Liver (tissue), 9 donors: Measurements from ENCODE around the gene LRRC70. TPM values are rescaled to one million over a fixed set of nuclear protein-coding genes. Genes with fewer than 3 reads are reported as not detected.

ENCODE experiments used
- DNase-seq: peaks from one replicate; pipeline ENCODE4 v3.0.0-alpha.2; 2017; ENCODE audit warnings: low spot score
- H3K27ac ChIP-seq, 2 donors: one replicate each; pipeline ENCODE4 v1.7.0; 2013; ENCODE audit warnings: inconsistent platforms in 2 of 2, low read length in 2 of 2, control low read depth in 1 of 2, low read depth in 1 of 2, mild to moderate bottlenecking in 1 of 2
- H3K27me3 ChIP-seq, 4 donors: one replicate each; pipeline versions ENCODE4 v1.6.1 to v1.7.0; 2013; ENCODE audit warnings: low read length in 3 of 4, inconsistent platforms in 1 of 4, mild to moderate bottlenecking in 1 of 4, moderate library complexity in 1 of 4; ENCODE audit not compliant: control insufficient read depth in 4 of 4, insufficient read depth in 4 of 4
- H3K36me3 ChIP-seq, 4 donors: one replicate each; pipeline versions ENCODE4 v1.6.1 to v1.7.0; 2013; ENCODE audit warnings: low read length in 3 of 4, mild to moderate bottlenecking in 3 of 4, low read depth in 1 of 4, moderate library complexity in 1 of 4; ENCODE audit not compliant: control insufficient read depth in 4 of 4, insufficient read depth in 3 of 4
- H3K4me1 ChIP-seq, 4 donors: one replicate each; pipeline versions ENCODE4 v1.6.1 to v1.7.0; 2013; ENCODE audit warnings: low read length in 3 of 4, mild to moderate bottlenecking in 3 of 4, moderate library complexity in 1 of 4; ENCODE audit not compliant: control insufficient read depth in 4 of 4, insufficient read depth in 4 of 4
- H3K4me3 ChIP-seq, 3 donors: one replicate each; pipeline versions ENCODE4 v1.6.1 to v1.7.0; 2013; ENCODE audit warnings: low read length in 3 of 3, control low read depth in 1 of 3, low read depth in 1 of 3, mild to moderate bottlenecking in 1 of 3
- H3K9ac ChIP-seq, 2 donors: one replicate each; pipeline ENCODE4 v1.7.0; 2013; ENCODE audit warnings: low read length in 2 of 2, mild to moderate bottlenecking in 2 of 2, moderate library complexity in 2 of 2, control low read depth in 1 of 2, low read depth in 1 of 2
- H3K9me3 ChIP-seq, 4 donors: one replicate each; pipeline versions ENCODE4 v1.6.1 to v1.7.0; 2013; ENCODE audit warnings: low read length in 3 of 4; ENCODE audit not compliant: control insufficient read depth in 4 of 4
- EGR1 ChIP-seq, 2 donors: IDR thresholded peaks; 2 replicates each; pipeline ENCODE4 v1.6.1; 2016 to 2018; ENCODE audit warnings: antibody characterized with exemption in 2 of 2, low read depth in 2 of 2
- FOXA1 ChIP-seq: IDR thresholded peaks from 2 replicates; pipeline ENCODE4 v1.6.1; 2016; ENCODE audit warnings: antibody characterized with exemption
- GABPA ChIP-seq, 2 donors: IDR thresholded peaks in 1 of 2; conservative IDR thresholded peaks in 1 of 2; 2 replicates each; pipeline ENCODE4 v1.6.1; 2016; ENCODE audit warnings: antibody characterized with exemption in 2 of 2, mild to moderate bottlenecking in 1 of 2, moderate library complexity in 1 of 2
- HNF4A ChIP-seq, 2 donors: conservative IDR thresholded peaks; 2 replicates each; pipeline ENCODE4 v1.6.1; 2016; ENCODE audit warnings: antibody characterized with exemption in 2 of 2, mild to moderate bottlenecking in 2 of 2
- JUND ChIP-seq, 2 donors: IDR thresholded peaks; 2 replicates each; pipeline ENCODE4 v1.6.1; 2016; ENCODE audit warnings: antibody characterized with exemption in 2 of 2
- NR2F2 ChIP-seq: IDR thresholded peaks from 2 replicates; pipeline ENCODE4 v1.6.1; 2016; ENCODE audit warnings: antibody characterized with exemption
- RAD21 ChIP-seq, 2 donors: IDR thresholded peaks; 2 replicates each; pipeline ENCODE4 v1.6.1; 2016; ENCODE audit warnings: antibody characterized with exemption in 2 of 2, mild to moderate bottlenecking in 2 of 2
- RXRA ChIP-seq, 2 donors: IDR thresholded peaks; 2 replicates each; pipeline ENCODE4 v1.6.1; 2017 to 2018; ENCODE audit warnings: antibody characterized with exemption in 2 of 2, mild to moderate bottlenecking in 1 of 2
- YY1 ChIP-seq: IDR thresholded peaks from 2 replicates; pipeline ENCODE4 v1.6.1; 2016; ENCODE audit warnings: antibody characterized with exemption, mild to moderate bottlenecking
- WGBS: extraction: QIAGEN DNeasy Blood & Tissue Kit; methylation state at CpG from one replicate; pipeline ENCODE4 v1.1.7; 2013; 5-methylcytosine and 5-hydroxymethylcytosine counted together
- polyA plus RNA-seq, 2 donors: library from polyadenylated mRNA; stranded (reverse) in 1 of 2; unstranded in 1 of 2; fragments of 200-250 nt in 1 of 2; fragments of >200 nt in 1 of 2; fragmentation: Nextera tagmentation in 1 of 2; extraction: Ambion mirVana in 1 of 2; gene quantifications; one replicate each; pipeline versions ENCODE4 v1.2.1 to v1.2.3, GENCODE V29; 2013 to 2015
- total RNA-seq, 2 donors: library from RNA; depleted of rRNA; stranded (reverse); fragments of >200 nt; gene quantifications; one replicate each; pipeline ENCODE4 v1.2.3, GENCODE V29; 2014
- TF ChIP-seq, protein P1 (sequence below): IDR thresholded peaks from 2 replicates; pipeline ENCODE4 v1.6.1; 2016; ENCODE audit warnings: antibody characterized with exemption
- TF ChIP-seq, protein P2 (sequence below): IDR thresholded peaks from 2 replicates; pipeline ENCODE4 v1.6.1; 2016; ENCODE audit warnings: antibody characterized with exemption, mild to moderate bottlenecking
- TF ChIP-seq, protein P3 (sequence below): IDR thresholded peaks from 2 replicates; pipeline ENCODE4 v1.6.1; 2016; ENCODE audit warnings: antibody characterized with exemption
- TF ChIP-seq, protein P4 (sequence below): fragments of 150-350 bp; IDR thresholded peaks from 2 replicates; pipeline ENCODE4 v1.5.1; 2017; ENCODE audit warnings: improper control_type of control experiment, low read depth, low read length; ENCODE audit not compliant: missing input control
- TF ChIP-seq, protein P5 (sequence below): IDR thresholded peaks from 2 replicates; pipeline ENCODE4 v1.6.1; 2016; ENCODE audit warnings: antibody characterized with exemption
- donor health status: healthy.
- donor health status: healthy.
- donor health status: healthy.
- donor health status: healthy.
- donor health status: healthy.

Gene LRRC70
- total and polyA plus RNA-seq, 4 donors, result 0.66 to 2.8 (median 1.7) TPM

DNA sequence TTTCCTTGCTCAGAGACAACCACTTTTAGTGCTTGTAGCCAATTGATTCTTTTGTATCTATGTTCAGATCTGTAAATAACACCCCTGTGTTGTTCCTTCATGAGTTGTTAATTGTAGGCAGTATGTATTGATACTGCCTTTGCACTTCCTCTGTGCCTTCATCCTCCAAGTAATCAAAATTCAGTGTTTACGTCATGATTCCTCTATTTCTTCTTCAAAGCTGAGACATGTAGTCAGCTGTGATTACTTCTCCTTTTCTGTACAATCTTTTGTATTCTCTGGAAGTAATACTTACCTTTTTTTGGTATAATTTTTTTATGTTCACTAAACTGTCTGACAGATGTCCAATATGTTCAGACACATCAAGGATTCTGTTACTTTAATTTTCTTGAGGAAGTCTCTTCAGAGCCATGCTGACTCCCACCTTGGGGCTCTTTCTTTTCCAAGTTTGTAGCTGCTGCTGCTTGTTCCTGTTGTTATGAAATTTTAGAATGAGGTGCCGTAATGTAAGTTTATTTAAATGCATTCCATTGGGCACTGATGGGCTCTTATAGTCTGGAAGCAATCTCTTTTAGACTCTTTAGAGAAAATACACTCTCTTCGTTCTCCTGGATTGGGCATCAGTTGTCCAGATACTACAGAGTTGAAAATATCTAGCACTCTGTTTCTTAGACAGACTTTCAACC is 30.5 kb upstream of the LRRC70 start:
- DNase-seq, result no peak
- H3K9me3 ChIP-seq, result no peaks in the 10 kb centered on the region
- 89% methylated on average over 3 of the region's 3 CpGs for WGBS
- H3K4me3 ChIP-seq, result no peak overlapping the region
- H3K4me1 ChIP-seq, result no peaks in the 10 kb centered on the region
- H3K9ac ChIP-seq, result no peak overlapping the region
- no peak for TF ChIP-seq GABPA (IDR thresholded peaks at IDR 0.05 in 1 of 2, conservative IDR thresholded peaks at IDR 0.05 in 1 of 2)
- no peaks in the 10 kb centered on the region for H3K27me3 ChIP-seq
- H3K27ac ChIP-seq, result no peak overlapping the region
- H3K36me3 ChIP-seq, result no peaks in the 10 kb centered on the region

DNA sequence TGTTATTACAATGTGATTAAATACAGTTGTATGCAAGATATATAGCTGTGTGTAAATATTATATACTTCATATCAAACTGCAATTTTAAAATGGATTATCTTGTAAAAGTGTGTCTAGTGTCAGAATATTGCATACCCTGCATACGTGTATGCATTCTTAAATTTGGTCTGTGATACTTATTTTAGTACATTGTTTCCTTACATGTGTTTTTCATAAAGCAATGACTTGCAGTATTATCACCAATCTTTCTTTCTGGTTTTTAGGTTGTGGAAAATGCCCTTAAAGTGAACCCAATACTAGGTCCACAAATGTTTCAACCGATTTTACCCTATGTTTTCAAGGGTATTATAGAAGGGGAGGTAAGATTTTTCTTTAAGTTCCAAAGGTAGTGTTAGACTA is 28.5 kb upstream of the LRRC70 start:
- TF ChIP-seq YY1, result no peak
- TF ChIP-seq, protein P1, sequence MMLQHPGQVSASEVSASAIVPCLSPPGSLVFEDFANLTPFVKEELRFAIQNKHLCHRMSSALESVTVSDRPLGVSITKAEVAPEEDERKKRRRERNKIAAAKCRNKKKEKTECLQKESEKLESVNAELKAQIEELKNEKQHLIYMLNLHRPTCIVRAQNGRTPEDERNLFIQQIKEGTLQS, result no peak
- no peak for TF ChIP-seq NR2F2
- TF ChIP-seq, protein P2, sequence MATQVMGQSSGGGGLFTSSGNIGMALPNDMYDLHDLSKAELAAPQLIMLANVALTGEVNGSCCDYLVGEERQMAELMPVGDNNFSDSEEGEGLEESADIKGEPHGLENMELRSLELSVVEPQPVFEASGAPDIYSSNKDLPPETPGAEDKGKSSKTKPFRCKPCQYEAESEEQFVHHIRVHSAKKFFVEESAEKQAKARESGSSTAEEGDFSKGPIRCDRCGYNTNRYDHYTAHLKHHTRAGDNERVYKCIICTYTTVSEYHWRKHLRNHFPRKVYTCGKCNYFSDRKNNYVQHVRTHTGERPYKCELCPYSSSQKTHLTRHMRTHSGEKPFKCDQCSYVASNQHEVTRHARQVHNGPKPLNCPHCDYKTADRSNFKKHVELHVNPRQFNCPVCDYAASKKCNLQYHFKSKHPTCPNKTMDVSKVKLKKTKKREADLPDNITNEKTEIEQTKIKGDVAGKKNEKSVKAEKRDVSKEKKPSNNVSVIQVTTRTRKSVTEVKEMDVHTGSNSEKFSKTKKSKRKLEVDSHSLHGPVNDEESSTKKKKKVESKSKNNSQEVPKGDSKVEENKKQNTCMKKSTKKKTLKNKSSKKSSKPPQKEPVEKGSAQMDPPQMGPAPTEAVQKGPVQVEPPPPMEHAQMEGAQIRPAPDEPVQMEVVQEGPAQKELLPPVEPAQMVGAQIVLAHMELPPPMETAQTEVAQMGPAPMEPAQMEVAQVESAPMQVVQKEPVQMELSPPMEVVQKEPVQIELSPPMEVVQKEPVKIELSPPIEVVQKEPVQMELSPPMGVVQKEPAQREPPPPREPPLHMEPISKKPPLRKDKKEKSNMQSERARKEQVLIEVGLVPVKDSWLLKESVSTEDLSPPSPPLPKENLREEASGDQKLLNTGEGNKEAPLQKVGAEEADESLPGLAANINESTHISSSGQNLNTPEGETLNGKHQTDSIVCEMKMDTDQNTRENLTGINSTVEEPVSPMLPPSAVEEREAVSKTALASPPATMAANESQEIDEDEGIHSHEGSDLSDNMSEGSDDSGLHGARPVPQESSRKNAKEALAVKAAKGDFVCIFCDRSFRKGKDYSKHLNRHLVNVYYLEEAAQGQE, result no peak
- TF ChIP-seq, protein P3, sequence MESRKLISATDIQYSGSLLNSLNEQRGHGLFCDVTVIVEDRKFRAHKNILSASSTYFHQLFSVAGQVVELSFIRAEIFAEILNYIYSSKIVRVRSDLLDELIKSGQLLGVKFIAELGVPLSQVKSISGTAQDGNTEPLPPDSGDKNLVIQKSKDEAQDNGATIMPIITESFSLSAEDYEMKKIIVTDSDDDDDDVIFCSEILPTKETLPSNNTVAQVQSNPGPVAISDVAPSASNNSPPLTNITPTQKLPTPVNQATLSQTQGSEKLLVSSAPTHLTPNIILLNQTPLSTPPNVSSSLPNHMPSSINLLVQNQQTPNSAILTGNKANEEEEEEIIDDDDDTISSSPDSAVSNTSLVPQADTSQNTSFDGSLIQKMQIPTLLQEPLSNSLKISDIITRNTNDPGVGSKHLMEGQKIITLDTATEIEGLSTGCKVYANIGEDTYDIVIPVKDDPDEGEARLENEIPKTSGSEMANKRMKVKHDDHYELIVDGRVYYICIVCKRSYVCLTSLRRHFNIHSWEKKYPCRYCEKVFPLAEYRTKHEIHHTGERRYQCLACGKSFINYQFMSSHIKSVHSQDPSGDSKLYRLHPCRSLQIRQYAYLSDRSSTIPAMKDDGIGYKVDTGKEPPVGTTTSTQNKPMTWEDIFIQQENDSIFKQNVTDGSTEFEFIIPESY, result no peak
- TF ChIP-seq JUND (IDR thresholded peaks at IDR 0.05), result no peak
- no peak for TF ChIP-seq EGR1 (IDR thresholded peaks at IDR 0.05; ENCODE audit: low read depth in 2 of 2)
- TF ChIP-seq, protein P4, sequence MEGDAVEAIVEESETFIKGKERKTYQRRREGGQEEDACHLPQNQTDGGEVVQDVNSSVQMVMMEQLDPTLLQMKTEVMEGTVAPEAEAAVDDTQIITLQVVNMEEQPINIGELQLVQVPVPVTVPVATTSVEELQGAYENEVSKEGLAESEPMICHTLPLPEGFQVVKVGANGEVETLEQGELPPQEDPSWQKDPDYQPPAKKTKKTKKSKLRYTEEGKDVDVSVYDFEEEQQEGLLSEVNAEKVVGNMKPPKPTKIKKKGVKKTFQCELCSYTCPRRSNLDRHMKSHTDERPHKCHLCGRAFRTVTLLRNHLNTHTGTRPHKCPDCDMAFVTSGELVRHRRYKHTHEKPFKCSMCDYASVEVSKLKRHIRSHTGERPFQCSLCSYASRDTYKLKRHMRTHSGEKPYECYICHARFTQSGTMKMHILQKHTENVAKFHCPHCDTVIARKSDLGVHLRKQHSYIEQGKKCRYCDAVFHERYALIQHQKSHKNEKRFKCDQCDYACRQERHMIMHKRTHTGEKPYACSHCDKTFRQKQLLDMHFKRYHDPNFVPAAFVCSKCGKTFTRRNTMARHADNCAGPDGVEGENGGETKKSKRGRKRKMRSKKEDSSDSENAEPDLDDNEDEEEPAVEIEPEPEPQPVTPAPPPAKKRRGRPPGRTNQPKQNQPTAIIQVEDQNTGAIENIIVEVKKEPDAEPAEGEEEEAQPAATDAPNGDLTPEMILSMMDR, result no peak
- no peak for TF ChIP-seq RAD21 (IDR thresholded peaks at IDR 0.05)
- TF ChIP-seq FOXA1, result no peak
- TF ChIP-seq, protein P5, sequence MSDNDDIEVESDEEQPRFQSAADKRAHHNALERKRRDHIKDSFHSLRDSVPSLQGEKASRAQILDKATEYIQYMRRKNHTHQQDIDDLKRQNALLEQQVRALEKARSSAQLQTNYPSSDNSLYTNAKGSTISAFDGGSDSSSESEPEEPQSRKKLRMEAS, result no peak
- no peak for TF ChIP-seq HNF4A (conservative IDR thresholded peaks at IDR 0.05)
- no peak for TF ChIP-seq RXRA (IDR thresholded peaks at IDR 0.05)
- whole genome bisulfite sequencing, result 95% methylated on average over 2 of the region's 2 CpGs

More for the DNA sequence above, 28.5 kb upstream of the LRRC70 start:
- H3K9me3 ChIP-seq, result no peaks in the 10 kb centered on the region
- no peaks in the 10 kb centered on the region for H3K36me3 ChIP-seq
- no peaks in the 10 kb centered on the region for H3K4me1 ChIP-seq
- no peaks in the 10 kb centered on the region for H3K27me3 ChIP-seq
- no peak overlapping the region for H3K27ac ChIP-seq
- no peak overlapping the region for H3K9ac ChIP-seq
- DNase-seq, result no peak
- no peak overlapping the region for H3K4me3 ChIP-seq
